H9 (cell line): ENCODE results near the gene DIPK1C. TPM values are rescaled to one million over a fixed set of nuclear protein-coding genes. Genes with fewer than 3 reads are reported as not detected.

ENCODE experiments used
- DNase-seq: peaks from one replicate; pipeline ENCODE4 v3.0.0-alpha.2; 2017
- H2AFZ ChIP-seq: one replicate; pipeline ENCODE4 v1.6.1; 2013; ENCODE audit warnings: mild to moderate bottlenecking, low read length, control low read depth, moderate library complexity
- H2AK5ac ChIP-seq: 2 replicates; pipeline ENCODE4 v1.6.1; 2013; ENCODE audit warnings: low read length, control low read depth, mixed read lengths; ENCODE audit not compliant: insufficient read length
- H2BK120ac ChIP-seq: one replicate; pipeline ENCODE4 v1.6.1; 2013; ENCODE audit warnings: low read depth, mild to moderate bottlenecking, low read length, control low read depth, inconsistent platforms; ENCODE audit not compliant: poor library complexity, severe bottlenecking
- H2BK12ac ChIP-seq: 2 replicates; pipeline ENCODE4 v1.6.1; 2013; ENCODE audit warnings: low read length, control low read depth, mixed read lengths, low read depth; ENCODE audit not compliant: insufficient read length
- H2BK15ac ChIP-seq: 2 replicates; pipeline ENCODE4 v1.6.1; 2013; ENCODE audit warnings: low read depth, low read length, control low read depth
- H2BK20ac ChIP-seq: one replicate; pipeline ENCODE4 v1.6.1; 2013; ENCODE audit warnings: low read depth, mild to moderate bottlenecking, low read length, control low read depth, inconsistent platforms; ENCODE audit not compliant: poor library complexity, severe bottlenecking
- H2BK5ac ChIP-seq: 2 replicates; pipeline ENCODE4 v1.6.1; 2013; ENCODE audit warnings: low read length, control low read depth, mixed read lengths; ENCODE audit not compliant: insufficient read length
- H3K14ac ChIP-seq: 2 replicates; pipeline ENCODE4 v1.6.1; 2013; ENCODE audit warnings: low read length, control low read depth; ENCODE audit not compliant: insufficient read depth
- H3K18ac ChIP-seq: 2 replicates; pipeline ENCODE4 v1.6.1; 2013; ENCODE audit warnings: low read depth, mild to moderate bottlenecking, mixed read lengths, low read length, control low read depth; ENCODE audit not compliant: insufficient read length
- H3K23ac ChIP-seq: 2 replicates; pipeline ENCODE4 v1.6.1; 2013; ENCODE audit warnings: low read length, control low read depth, mixed read lengths, low read depth; ENCODE audit not compliant: insufficient read length
- H3K23me2 ChIP-seq: 2 replicates; pipeline ENCODE4 v1.6.1; 2013; ENCODE audit warnings: low read depth, mild to moderate bottlenecking, mixed read lengths, low read length, control low read depth; ENCODE audit not compliant: insufficient read length, poor library complexity, severe bottlenecking
- H3K27ac ChIP-seq: 2 replicates; pipeline ENCODE4 v1.5.1; 2013; ENCODE audit warnings: low read length, control low read depth, mixed read lengths, low read depth; ENCODE audit not compliant: insufficient read length
- H3K27me3 ChIP-seq: 2 replicates; pipeline ENCODE4 v1.6.1; 2013; ENCODE audit warnings: low read length, control low read depth, inconsistent platforms; ENCODE audit not compliant: insufficient read depth
- H3K4ac ChIP-seq: 2 replicates; pipeline ENCODE4 v1.6.1; 2013; ENCODE audit warnings: low read depth, mild to moderate bottlenecking, control low read depth, inconsistent platforms, low read length, moderate library complexity
- H3K4me1 ChIP-seq: 2 replicates; pipeline ENCODE4 v1.6.1; 2013; ENCODE audit warnings: low read length, control low read depth, inconsistent platforms; ENCODE audit not compliant: insufficient read depth
- H3K4me2 ChIP-seq: 2 replicates; pipeline ENCODE4 v1.6.1; 2013; ENCODE audit warnings: low read length, control low read depth, mixed read lengths; ENCODE audit not compliant: insufficient read length, insufficient read depth
- H3K56ac ChIP-seq: 2 replicates; pipeline ENCODE4 v1.6.1; 2013; ENCODE audit warnings: low read depth, mild to moderate bottlenecking, mixed read lengths, low read length, control low read depth; ENCODE audit not compliant: insufficient read length
- H3K79me1 ChIP-seq: 2 replicates; pipeline ENCODE4 v1.6.1; 2013; ENCODE audit warnings: low read depth, mild to moderate bottlenecking, moderate library complexity, low read length, control low read depth, inconsistent platforms; ENCODE audit not compliant: insufficient read depth, poor library complexity, severe bottlenecking
- H3K79me2 ChIP-seq: 2 replicates; pipeline ENCODE4 v1.6.1; 2013; ENCODE audit warnings: low read length, control low read depth, inconsistent platforms; ENCODE audit not compliant: insufficient read depth
- H3K9ac ChIP-seq: 2 replicates; pipeline ENCODE4 v1.6.1; 2013; ENCODE audit warnings: low read length, control low read depth, mixed read lengths; ENCODE audit not compliant: insufficient read length; ENCODE audit errors: extremely low read depth
- H3K9me3 ChIP-seq: one replicate; pipeline ENCODE4 v1.6.1; 2013; ENCODE audit warnings: low read depth, low read length, inconsistent platforms; ENCODE audit not compliant: control insufficient read depth
- H3T11ph ChIP-seq: one replicate; pipeline ENCODE4 v1.6.1; 2013; ENCODE audit warnings: mild to moderate bottlenecking, low read length, control low read depth, inconsistent platforms
- H4K20me1 ChIP-seq: one replicate; pipeline ENCODE4 v1.6.1; 2013; ENCODE audit not compliant: control insufficient read depth, insufficient read length, insufficient read depth
- H4K5ac ChIP-seq: 2 replicates; pipeline ENCODE4 v1.6.1; 2013; ENCODE audit warnings: low read depth, mild to moderate bottlenecking, mixed read lengths, low read length, control low read depth; ENCODE audit not compliant: insufficient read length
- H4K8ac ChIP-seq: replicated peaks from 2 replicates; pipeline ENCODE4 v1.6.1; 2013; ENCODE audit warnings: low read length, control low read depth, mixed read lengths, low read depth; ENCODE audit not compliant: insufficient read length
- H4K91ac ChIP-seq: 2 replicates; pipeline ENCODE4 v1.6.1; 2013; ENCODE audit warnings: low read depth, mild to moderate bottlenecking, moderate library complexity, mixed read lengths, low read length, control low read depth; ENCODE audit not compliant: insufficient read length
- H3K27ac Mint-ChIP-seq, 3 experiments: 2 replicates in 2 of 3; 3 replicates in 1 of 3; pipeline ENCODE4 v1.8.0; 2020 to 2021; ENCODE audit warnings: mixed read lengths in 3 of 3, mild to moderate bottlenecking in 1 of 3, moderate library complexity in 1 of 3
- H3K27me3 Mint-ChIP-seq: 2 replicates; pipeline ENCODE4 v1.8.0; 2021; ENCODE audit warnings: low read depth, mild to moderate bottlenecking, moderate library complexity, mixed read lengths
- H3K36me3 Mint-ChIP-seq, 3 experiments: 2 replicates in 2 of 3; 3 replicates in 1 of 3; pipeline ENCODE4 v1.8.0; 2020 to 2021; ENCODE audit warnings: low read depth in 3 of 3, mixed read lengths in 3 of 3; ENCODE audit not compliant: insufficient read depth in 1 of 3
- H3K4me1 Mint-ChIP-seq, 2 experiments: 2 replicates each; pipeline ENCODE4 v1.8.0; 2020; ENCODE audit warnings: mixed read lengths in 2 of 2
- H3K4me3 Mint-ChIP-seq, 2 experiments: 2 replicates in 1 of 2; 3 replicates in 1 of 2; pipeline ENCODE4 v1.8.0; 2020 to 2021; ENCODE audit warnings: mild to moderate bottlenecking in 2 of 2, mixed read lengths in 2 of 2, moderate library complexity in 1 of 2
- H3K9me3 Mint-ChIP-seq, 2 experiments: 2 replicates in 1 of 2; 3 replicates in 1 of 2; pipeline ENCODE4 v1.8.0; 2020; ENCODE audit warnings: mild to moderate bottlenecking in 2 of 2, mixed read lengths in 2 of 2, moderate library complexity in 1 of 2
- WGBS: extraction: QIAGEN DNeasy Blood & Tissue Kit; methylation state at CpG from one replicate; pipeline ENCODE4 v1.1.7; 2013; ENCODE audit warnings: missing lambda C conversion rate, low lambda C conversion rate, mixed read lengths; ENCODE audit not compliant: insufficient read length; ENCODE audit errors: extremely low coverage; 5-methylcytosine and 5-hydroxymethylcytosine counted together
- total RNA-seq: library from RNA; stranded (reverse); gene quantifications from 2 replicates; pipeline ENCODE4 v1.2.1, GENCODE V29; 2021
- TF ChIP-seq, protein P1 (sequence below): fragments of 200-600 bp; sonication (generic); conservative IDR thresholded peaks from 3 replicates; pipeline ENCODE4 v1.8.0; 2021; ENCODE audit warnings: antibody characterized with exemption, mild to moderate bottlenecking

Gene DIPK1C
- total RNA-seq, 1 experiment from 2014 or later: not detected

DNA sequence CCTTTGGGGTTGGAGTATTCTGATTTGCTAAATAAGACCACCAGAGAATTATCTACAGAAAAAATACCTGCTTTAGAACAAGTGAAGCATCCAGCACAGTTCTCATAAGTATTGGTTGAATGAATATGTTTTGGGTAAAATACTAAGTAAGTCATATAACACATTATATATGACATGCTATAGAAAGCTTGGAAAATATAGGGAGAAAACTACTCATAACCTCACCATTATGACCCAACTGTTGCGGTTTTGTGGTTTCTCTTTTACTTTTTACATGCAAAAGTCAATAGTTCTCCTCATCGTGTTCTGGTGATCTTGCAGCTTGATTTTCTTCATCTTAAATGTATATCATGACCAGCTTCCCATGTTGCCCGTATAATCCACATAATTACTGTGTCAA, 66.2 kb downstream of the DIPK1C start:
- Mint-ChIP-seq H3K4me3 (no peak overlapping the region), H3K27ac (no peak overlapping the region), H3K36me3 (no peaks in the 10 kb centered on the region), H3K9me3 (no peaks in the 10 kb centered on the region), H3K27me3 (peaks cover 2% of the 10 kb centered on the region; the same call in 1 of the 2 replicates), H3K4me1 (peaks cover 8% of the 10 kb centered on the region in 2 experiments)
- Histone ChIP-seq H4K91ac (no peak overlapping the region), H3K79me2 (no peaks in the 10 kb centered on the region), H2AFZ (no peak overlapping the region), H2BK15ac (no peak overlapping the region), H3K4me2 (no peak overlapping the region), H4K8ac (no peak overlapping the region), H4K5ac (no peak overlapping the region), H2BK12ac (no peak overlapping the region), H3K4me1 (no peaks in the 10 kb centered on the region), H3K79me1 (no peaks in the 10 kb centered on the region), H2BK120ac (no peak overlapping the region), H3K23me2 (no peaks in the 10 kb centered on the region), H3K27ac (no peak overlapping the region), H3K27me3 (no peaks in the 10 kb centered on the region), H3K56ac (no peak overlapping the region), H3K4ac (no peak overlapping the region), H3K23ac (no peak overlapping the region), H3K14ac (no peak overlapping the region), H3K9me3 (no peaks in the 10 kb centered on the region), H3K9ac (no peak overlapping the region), H3K18ac (no peak overlapping the region), H2BK20ac (no peak overlapping the region), H2BK5ac (no peak overlapping the region), H4K20me1 (no peaks in the 10 kb centered on the region), H3T11ph (no peak overlapping the region), H2AK5ac (no peak overlapping the region)
- no CpG with 5 or more reads among the region's 3 CpGs for WGBS
- DNase-seq: no peak
- TF ChIP-seq, protein P1, sequence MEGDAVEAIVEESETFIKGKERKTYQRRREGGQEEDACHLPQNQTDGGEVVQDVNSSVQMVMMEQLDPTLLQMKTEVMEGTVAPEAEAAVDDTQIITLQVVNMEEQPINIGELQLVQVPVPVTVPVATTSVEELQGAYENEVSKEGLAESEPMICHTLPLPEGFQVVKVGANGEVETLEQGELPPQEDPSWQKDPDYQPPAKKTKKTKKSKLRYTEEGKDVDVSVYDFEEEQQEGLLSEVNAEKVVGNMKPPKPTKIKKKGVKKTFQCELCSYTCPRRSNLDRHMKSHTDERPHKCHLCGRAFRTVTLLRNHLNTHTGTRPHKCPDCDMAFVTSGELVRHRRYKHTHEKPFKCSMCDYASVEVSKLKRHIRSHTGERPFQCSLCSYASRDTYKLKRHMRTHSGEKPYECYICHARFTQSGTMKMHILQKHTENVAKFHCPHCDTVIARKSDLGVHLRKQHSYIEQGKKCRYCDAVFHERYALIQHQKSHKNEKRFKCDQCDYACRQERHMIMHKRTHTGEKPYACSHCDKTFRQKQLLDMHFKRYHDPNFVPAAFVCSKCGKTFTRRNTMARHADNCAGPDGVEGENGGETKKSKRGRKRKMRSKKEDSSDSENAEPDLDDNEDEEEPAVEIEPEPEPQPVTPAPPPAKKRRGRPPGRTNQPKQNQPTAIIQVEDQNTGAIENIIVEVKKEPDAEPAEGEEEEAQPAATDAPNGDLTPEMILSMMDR: no peak
